Measurements from ENCODE around the gene CCDC137. TPM values are rescaled to one million over a fixed set of nuclear protein-coding genes. Genes with fewer than 3 reads are reported as not detected.

The CCDC137 gene
- total RNA-seq, 1 experiment from 2014 or later: 49.9 TPM

- H2AFZ ChIP-seq (ENCODE audit: low read length): no peak overlapping the region
- H3K27me3 ChIP-seq (ENCODE audit: low read length): no peaks in the 10 kb centered on the region
- ATAC-seq: no peak
- ChIA-PET CTCF (no interaction called here), POLR2A (ENCODE audit: unreplicated experiment) (no interaction called here)
- BruUV-seq (replicated peaks): no TSS peak
- H3K79me2 ChIP-seq (ENCODE audit: low read length): peaks cover 48% of the 10 kb centered on the region
- no peaks in the 10 kb centered on the region for H3K4me1 ChIP-seq (ENCODE audit: insufficient read depth, low read length)
- no peak overlapping the region for H3K4me3 ChIP-seq (ENCODE audit: low read length)
- H3K9ac ChIP-seq (ENCODE audit: low read length): no peak overlapping the region
- TF ChIP-seq EZH2 (IDR thresholded peaks at IDR 0.05; ENCODE audit: low read length, unreplicated experiment): no peak
- no peak for TF ChIP-seq EZH2phosphoT487 (IDR thresholded peaks at IDR 0.05; ENCODE audit: borderline replicate concordance, low read length)
- TF ChIP-seq CTCF (conservative IDR thresholded peaks at IDR 0.05; ENCODE audit: low read depth, low read length): no peak
- H3K9me2 ChIP-seq (replicated peaks; ENCODE audit: low read length): no peaks in the 10 kb centered on the region
- no peak overlapping the region for H3K27ac ChIP-seq (ENCODE audit: low read length)
- H3K9me3 ChIP-seq (ENCODE audit: low read length): no peaks in the 10 kb centered on the region
- no peak overlapping the region for H3K4me2 ChIP-seq (ENCODE audit: low read length)
- intact Hi-C loops (cut with micrococcal nuclease): no loop called here
- peaks cover 3% of the 10 kb centered on the region for H3F3A ChIP-seq (ENCODE audit: low read length, unreplicated experiment)
- H3K36me3 ChIP-seq (ENCODE audit: low read depth, low read length): peaks cover 77% of the 10 kb centered on the region
- peaks cover 4% of the 10 kb centered on the region for H4K20me1 ChIP-seq (ENCODE audit: low read length)
- no peak for DNase-seq
Observed at GRCh38 chr17:81694810-81695209, 28.3 kb downstream of the CCDC137 start.

GRCh38 chr17:81695211-81695610, 28.7 kb downstream of the CCDC137 start:
- H3K36me3 ChIP-seq (ENCODE audit: low read depth, low read length): peaks cover 73% of the 10 kb centered on the region
- intact Hi-C loops (cut with micrococcal nuclease): no loop called here
- peaks cover 45% of the 10 kb centered on the region for H3K79me2 ChIP-seq (ENCODE audit: low read length)
- H3K4me3 ChIP-seq (ENCODE audit: low read length): no peak overlapping the region
- ATAC-seq: no peak
- CTCF ChIA-PET: no interaction called here
- H3K4me1 ChIP-seq (ENCODE audit: insufficient read depth, low read length): no peaks in the 10 kb centered on the region
- POLR2A ChIA-PET (ENCODE audit: unreplicated experiment): no interaction called here
- DNase-seq: no peak
- TF ChIP-seq CTCF (conservative IDR thresholded peaks at IDR 0.05; ENCODE audit: low read depth, low read length): no peak
- TF ChIP-seq EZH2 (IDR thresholded peaks at IDR 0.05; ENCODE audit: low read length, unreplicated experiment): no peak
- no peak for TF ChIP-seq EZH2phosphoT487 (IDR thresholded peaks at IDR 0.05; ENCODE audit: borderline replicate concordance, low read length)
- H3K9me2 ChIP-seq (replicated peaks; ENCODE audit: low read length): no peaks in the 10 kb centered on the region
- no peak overlapping the region for H3K4me2 ChIP-seq (ENCODE audit: low read length)
- H3K9ac ChIP-seq (ENCODE audit: low read length): no peak overlapping the region
- H3F3A ChIP-seq (ENCODE audit: low read length, unreplicated experiment): peaks cover 3% of the 10 kb centered on the region
- no peaks in the 10 kb centered on the region; the same call in none of the 2 replicates for H4K20me1 ChIP-seq (ENCODE audit: low read length)
- H3K27ac ChIP-seq (ENCODE audit: low read length): no peak overlapping the region
- no peaks in the 10 kb centered on the region for H3K27me3 ChIP-seq (ENCODE audit: low read length)
- no TSS peak for BruUV-seq (replicated peaks)
- no peak overlapping the region for H2AFZ ChIP-seq (ENCODE audit: low read length)
- H3K9me3 ChIP-seq (ENCODE audit: low read length): no peaks in the 10 kb centered on the region

GRCh38 chr17:81695801-81696200, 29.3 kb downstream of the CCDC137 start:
- no peak overlapping the region for H3K27ac ChIP-seq (ENCODE audit: low read length)
- intact Hi-C loops (cut with micrococcal nuclease): no loop called here
- no peak overlapping the region for H3K4me2 ChIP-seq (ENCODE audit: low read length)
- peaks cover 47% of the 10 kb centered on the region for H3K79me2 ChIP-seq (ENCODE audit: low read length)
- H3K27me3 ChIP-seq (ENCODE audit: low read length): no peaks in the 10 kb centered on the region
- H3F3A ChIP-seq (ENCODE audit: low read length, unreplicated experiment): peaks cover 3% of the 10 kb centered on the region
- ChIA-PET CTCF (no interaction called here), POLR2A (ENCODE audit: unreplicated experiment) (no interaction called here)
- peaks cover 3% of the 10 kb centered on the region for H3K4me1 ChIP-seq (ENCODE audit: insufficient read depth, low read length)
- BruUV-seq (replicated peaks): no TSS peak
- no peak overlapping the region for H3K4me3 ChIP-seq (ENCODE audit: low read length)
- H3K9ac ChIP-seq (ENCODE audit: low read length): no peak overlapping the region
- DNase-seq: no peak
- H3K36me3 ChIP-seq (ENCODE audit: low read depth, low read length): peaks cover 74% of the 10 kb centered on the region
- H2AFZ ChIP-seq (ENCODE audit: low read length): no peak overlapping the region
- H3K9me3 ChIP-seq (ENCODE audit: low read length): no peaks in the 10 kb centered on the region
- H4K20me1 ChIP-seq (ENCODE audit: low read length): peaks cover 2% of the 10 kb centered on the region; the same call in 1 of the 2 replicates
- ATAC-seq: no peak
- H3K9me2 ChIP-seq (replicated peaks; ENCODE audit: low read length): no peaks in the 10 kb centered on the region
- TF ChIP-seq EZH2phosphoT487 (IDR thresholded peaks at IDR 0.05; ENCODE audit: borderline replicate concordance, low read length) (no peak), CTCF (conservative IDR thresholded peaks at IDR 0.05; ENCODE audit: low read depth, low read length) (no peak), EZH2 (IDR thresholded peaks at IDR 0.05; ENCODE audit: low read length, unreplicated experiment) (no peak)
